IPS DF 19.7 (cell line): ENCODE measurements around the gene OR8H2.
"Not testable (repeated sequence)": the region's sequence is repeated elsewhere in the genome, so short reads cannot be mapped to it uniquely, and the experiment has no call there.

Source experiments
- DNase-seq: peaks from one replicate; pipeline ENCODE4 v3.0.0-alpha.2; 2013; ENCODE audit warnings: low read depth, low spot score

Gene OR8H2

GRCh38 chr11:56103210-56103737 is at the start of gene OR8H2:
Gene OR8H2 (plus strand): TSS chr11:56103687. CDS start chr11:56105043, 1,356 bp downstream.
- no peak for DNase-seq

GRCh38 chr11:56056366-56056765 is 47.1 kb upstream of the OR8H2 start:
- DNase-seq, result not testable (repeated sequence)

- DNase-seq, result peak; percentile 40
Observed at GRCh38 chr11:56057661-56058237, 45.7 kb upstream of the OR8H2 start.

- not testable (repeated sequence) for DNase-seq
Observed at GRCh38 chr11:56058260-56058780, 45.2 kb upstream of the OR8H2 start.

- DNase-seq, result no peak
Observed at GRCh38 chr11:56066980-56067379, 36.5 kb upstream of the OR8H2 start.

- no peak for DNase-seq
Observed at GRCh38 chr11:56089697-56090096, 13.8 kb upstream of the OR8H2 start.

GRCh38 chr11:56093008-56093407 is 10.5 kb upstream of the OR8H2 start, which contains the start of gene OR8I2:
Gene OR8I2 (plus strand): TSS chr11:56093308. CDS start chr11:56093308, 0 bp downstream.
- no peak for DNase-seq

GRCh38 chr11:56122073-56122472 is 18.6 kb downstream of the OR8H2 start, which contains the start of gene OR8H3:
Gene OR8H3 (plus strand): TSS chr11:56122373. CDS start chr11:56122373, 0 bp downstream.
- no peak for DNase-seq

- DNase-seq, result no peak
Observed at GRCh38 chr11:56140151-56140661, 36.7 kb downstream of the OR8H2 start, which contains the start of gene OR8J3. Gene OR8J3 (minus strand): TSS chr11:56140201. CDS start chr11:56137718, 2,483 bp downstream.

- DNase-seq, result not testable (repeated sequence)
Observed at GRCh38 chr11:56143681-56144080, 40.2 kb downstream of the OR8H2 start.

- no peak for DNase-seq
Observed at GRCh38 chr11:56151376-56151775, 47.9 kb downstream of the OR8H2 start.

- no peak for DNase-seq
Observed at GRCh38 chr11:56152333-56152732, 48.8 kb downstream of the OR8H2 start.
